ENCODE measurements around the gene FCN2. TPM values are rescaled to one million over a fixed set of nuclear protein-coding genes. Genes with fewer than 3 reads are reported as not detected.

The FCN2 gene
- total RNA-seq, 1 donor, result not detected

GRCh38 chr9:134936346-134937163 lies 55.9 kb downstream of the FCN2 start:
- no peak overlapping the region for H3K27ac ChIP-seq (ENCODE audit: low read depth, low read length)
- TF ChIP-seq CTCF (IDR thresholded peaks at IDR 0.05; ENCODE audit: extremely low read depth, low read depth, low read length), result no peak
- H3K9me3 ChIP-seq (ENCODE audit: low read depth, low read length), result no peaks in the 10 kb centered on the region
- no peak overlapping the region for H3K4me3 ChIP-seq (ENCODE audit: insufficient read depth, low read length)
- H3K4me2 ChIP-seq (ENCODE audit: insufficient read depth, low read length), result no peak overlapping the region
- no peaks in the 10 kb centered on the region for H3K4me1 ChIP-seq (ENCODE audit: insufficient read depth, low read length)
- H2AFZ ChIP-seq (ENCODE audit: low read length), result no peak overlapping the region
- H3K36me3 ChIP-seq (ENCODE audit: insufficient read depth, low read length), result no peaks in the 10 kb centered on the region
- H3K27me3 ChIP-seq (ENCODE audit: insufficient read depth, low read length), result peaks cover 43% of the 10 kb centered on the region
- no peaks in the 10 kb centered on the region for H4K20me1 ChIP-seq (ENCODE audit: insufficient read depth, low read length)
- DNase-seq (ENCODE audit: insufficient read length, low spot score, missing footprints), result peak; percentile 62
- H3K79me2 ChIP-seq (ENCODE audit: insufficient read depth, low read length), result no peaks in the 10 kb centered on the region

Small RNA genes lying within 50 kb of the gene (small RNA-seq; reads per million reads assigned to genes)
- gene AL603650.1, result not detected
- gene MIR3689A, result not detected
- not detected for gene MIR3689B
- not detected for gene MIR3689C
- not detected for gene MIR3689D1
- gene MIR3689D2, result not detected
- gene MIR3689E, result not detected
- gene MIR3689F, result not detected

Other genes with a start within 250 kb of the FCN2 start
- gene COL5A1, start 239.0 kb upstream of the FCN2 start, total RNA-seq, result 571 and 801 TPM in 2 replicates
- not detected in 2 replicates for gene FCN1, start 37.1 kb downstream of the FCN2 start, total RNA-seq
- gene OLFM1, start 206.9 kb downstream of the FCN2 start, total RNA-seq, result under 0.01 and 0.29 TPM in 2 replicates

All from osteoblast (primary cell).